HG02678 (cell line): ENCODE results near the gene SIGMAR1.

Experiments used
- ATAC-seq: cut with Tn5 transposase; IDR thresholded peaks from one replicate; pipeline ENCODE4 v1.9.1; 2021; ENCODE audit warnings: mild to moderate bottlenecking, moderate library complexity; ENCODE audit not compliant: unreplicated experiment

The SIGMAR1 gene

DNA sequence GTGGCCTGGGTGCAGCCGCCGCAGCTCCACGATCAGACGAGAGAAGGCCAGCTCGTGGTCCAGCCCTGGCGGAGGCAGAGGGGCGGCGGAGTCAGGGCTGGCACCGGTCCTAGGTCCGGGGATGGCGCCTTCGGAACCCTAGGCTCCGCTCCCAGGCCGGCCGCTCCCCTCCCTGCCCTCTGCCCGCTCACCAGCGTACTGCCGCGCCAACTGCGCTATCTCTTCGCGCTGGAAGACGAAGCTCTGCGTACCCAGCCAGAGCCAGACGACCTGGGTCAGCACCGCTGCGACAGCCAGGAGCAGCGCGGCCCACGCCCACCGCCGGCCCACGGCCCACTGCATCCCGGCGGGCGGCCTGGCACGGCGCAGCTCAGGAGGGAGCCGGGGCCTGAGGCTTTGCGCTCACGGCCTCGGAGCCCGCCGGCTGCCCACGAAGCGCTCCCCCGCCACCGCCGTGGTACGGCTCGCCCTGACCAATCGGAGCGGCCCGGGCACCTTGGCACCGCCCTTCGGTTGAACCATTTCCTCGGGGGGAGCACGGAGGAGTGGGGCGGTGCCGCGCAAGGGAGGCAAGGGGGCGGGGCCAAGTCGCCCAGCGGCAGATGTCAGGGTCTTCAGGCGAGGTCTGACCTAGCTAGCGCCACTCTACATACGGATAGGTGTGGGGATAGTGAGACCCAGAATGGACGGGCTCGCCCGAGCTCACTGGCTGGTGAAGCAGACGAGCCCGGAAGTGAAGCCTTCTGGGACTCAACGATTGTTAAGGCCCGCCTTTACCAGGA, at the start of gene SIGMAR1:
Gene SIGMAR1, minus strand, starts transcription at position 432 of the 782 bp plus-strand sequence. Its CDS starts 90 bp downstream, at position 342.
- ATAC-seq: peak; percentile 90

DNA sequence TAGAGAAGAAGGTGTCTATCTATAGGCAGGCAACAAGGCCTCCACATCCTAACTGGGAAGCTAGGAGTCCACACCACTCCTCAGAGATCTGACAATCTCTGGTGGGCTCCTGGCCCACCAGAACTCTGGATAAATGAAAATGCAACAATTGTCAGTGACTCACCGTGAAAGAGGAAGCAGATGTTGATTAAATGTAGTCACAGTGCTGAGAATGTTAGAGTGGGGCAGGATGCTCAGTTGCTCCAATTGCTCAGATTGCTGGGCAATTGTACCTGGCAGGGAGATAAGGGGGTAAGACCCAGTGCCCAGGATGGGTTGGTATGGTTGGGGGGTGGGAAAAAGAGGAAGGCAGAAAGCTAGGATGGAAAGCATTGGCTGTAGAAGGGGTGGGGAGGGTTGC, 49.1 kb upstream of the SIGMAR1 start:
- no peak for ATAC-seq

DNA sequence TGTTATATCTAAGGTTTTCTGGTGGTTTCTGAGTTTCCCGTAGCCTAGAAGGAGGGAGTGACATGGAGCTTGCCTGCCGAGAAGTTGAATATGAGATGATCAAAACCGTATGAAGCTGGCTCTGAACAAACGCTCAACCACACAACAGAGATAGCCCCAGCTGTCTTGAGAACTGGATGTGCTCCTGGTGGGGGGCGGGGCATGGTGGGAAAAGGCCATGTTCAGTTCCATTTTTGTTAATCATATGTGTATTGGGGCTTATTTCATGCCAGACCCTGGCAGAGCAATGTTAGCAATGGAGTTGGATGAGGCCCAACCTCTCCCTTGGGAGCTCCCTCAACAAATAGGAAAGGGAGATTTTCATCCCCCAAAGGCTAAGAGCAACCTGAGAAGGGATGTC, 48.6 kb upstream of the SIGMAR1 start:
- ATAC-seq: no peak

DNA sequence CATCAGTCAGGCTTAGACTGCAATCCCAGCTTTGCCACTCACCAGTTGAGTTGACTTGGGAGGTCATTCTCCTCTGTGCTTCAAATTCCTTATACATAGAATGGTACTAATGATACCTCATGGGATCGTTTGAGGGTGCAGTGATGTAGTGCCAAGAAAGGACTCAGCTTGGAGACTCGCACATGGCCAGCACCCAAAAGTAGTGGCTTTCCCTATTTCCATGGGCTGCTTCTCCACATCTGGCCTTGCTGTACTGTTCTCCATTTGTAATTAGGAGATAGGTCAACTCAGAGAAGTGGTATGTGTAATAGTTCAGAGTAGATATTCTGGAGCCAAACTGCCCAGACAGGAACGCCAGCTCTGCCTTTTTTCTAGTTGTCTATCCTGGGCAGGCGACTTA, 48.0 kb upstream of the SIGMAR1 start:
- no peak for ATAC-seq

DNA sequence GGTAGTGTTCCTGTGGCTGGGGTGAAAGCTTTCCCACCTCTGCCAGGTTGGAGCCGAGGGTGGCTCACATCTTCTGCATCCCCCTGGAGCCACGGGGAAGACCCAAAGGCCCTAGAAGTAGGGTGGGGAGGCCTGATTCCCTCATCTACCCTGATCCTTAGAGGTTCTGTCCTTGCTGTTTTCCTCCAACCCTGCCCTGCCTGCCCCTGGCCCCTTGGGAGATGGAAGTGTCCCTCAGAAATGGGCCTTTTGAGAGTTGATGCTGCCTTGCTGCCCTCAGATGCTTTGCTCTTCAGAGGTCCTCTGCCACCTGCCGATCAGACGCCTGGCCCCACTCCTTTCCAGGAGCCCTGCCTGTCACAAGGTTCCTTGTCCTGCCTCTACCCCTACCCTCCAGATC, 47.2 kb upstream of the SIGMAR1 start:
- no peak for ATAC-seq

DNA sequence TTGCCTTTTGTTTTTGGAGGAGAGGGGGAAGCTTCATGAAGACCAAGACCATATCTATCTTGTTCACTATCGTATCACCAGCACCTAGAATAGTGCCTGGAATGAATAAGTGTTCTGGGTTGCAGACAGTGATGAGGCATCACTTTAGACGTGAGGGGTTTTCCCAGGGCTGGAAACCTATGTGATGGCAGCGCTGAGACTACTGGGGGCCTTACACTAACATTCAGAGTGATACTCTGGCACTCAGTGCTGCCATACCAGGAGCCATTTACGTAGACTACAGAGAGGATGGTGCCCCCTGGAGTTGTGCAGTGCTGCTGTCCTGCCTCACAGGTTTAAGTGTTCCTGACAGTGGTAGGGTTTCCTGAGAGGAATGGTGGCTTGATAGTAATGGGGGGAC, 46.6 kb upstream of the SIGMAR1 start:
- no peak for ATAC-seq

DNA sequence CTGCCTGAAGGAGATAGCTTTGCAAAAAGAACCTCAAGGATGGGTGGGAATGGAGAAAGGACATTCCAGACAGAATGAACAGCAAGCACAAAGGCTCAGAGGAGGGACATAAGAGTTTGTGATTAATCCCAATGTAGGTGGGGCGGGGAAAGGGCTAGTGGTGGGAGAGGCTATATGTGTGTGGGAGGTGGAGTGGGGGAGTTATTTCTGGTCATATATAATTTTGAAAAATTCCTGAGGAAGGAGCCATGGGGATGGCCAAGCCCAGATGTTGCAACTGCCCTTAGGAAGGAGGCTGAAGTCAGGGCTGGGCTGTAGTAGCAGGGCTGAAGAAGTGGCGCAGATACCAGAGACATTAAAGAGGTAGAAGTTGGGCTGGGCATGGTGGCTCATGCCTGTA, 38.3 kb upstream of the SIGMAR1 start:
- ATAC-seq: no peak

DNA sequence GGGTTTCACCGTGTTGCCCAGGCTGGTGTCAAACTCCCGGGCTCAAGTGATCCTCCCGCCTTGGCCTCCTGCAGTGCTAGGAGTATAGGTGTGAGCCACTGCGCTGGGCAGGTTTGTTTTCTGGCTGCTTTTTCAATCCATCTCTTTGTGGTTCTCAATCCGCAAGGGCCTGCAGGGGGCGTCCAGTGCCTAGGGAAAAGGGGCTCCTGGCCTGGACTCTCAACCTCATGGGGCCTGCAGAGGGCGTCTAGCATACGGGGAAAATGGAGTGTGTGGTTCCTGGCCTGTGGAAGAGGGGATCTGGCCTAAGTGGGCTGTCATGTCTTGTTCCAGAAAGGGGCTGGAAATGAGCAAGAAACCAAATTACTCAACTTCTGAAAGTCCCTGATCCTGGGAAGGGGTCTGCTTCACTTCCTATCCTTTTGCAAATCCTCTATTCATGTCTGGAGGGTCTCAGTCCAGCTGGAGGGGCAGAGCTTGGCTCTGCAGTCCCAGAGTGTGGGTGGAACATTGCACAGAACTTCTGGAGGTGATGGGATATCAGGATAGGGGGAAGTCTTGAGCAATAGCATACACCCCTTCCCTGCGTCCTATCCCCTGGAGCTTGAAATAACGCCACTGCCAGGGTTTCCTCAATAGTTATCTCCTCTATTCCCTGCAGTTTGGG, 37.6 kb upstream of the SIGMAR1 start:
- no peak for ATAC-seq

DNA sequence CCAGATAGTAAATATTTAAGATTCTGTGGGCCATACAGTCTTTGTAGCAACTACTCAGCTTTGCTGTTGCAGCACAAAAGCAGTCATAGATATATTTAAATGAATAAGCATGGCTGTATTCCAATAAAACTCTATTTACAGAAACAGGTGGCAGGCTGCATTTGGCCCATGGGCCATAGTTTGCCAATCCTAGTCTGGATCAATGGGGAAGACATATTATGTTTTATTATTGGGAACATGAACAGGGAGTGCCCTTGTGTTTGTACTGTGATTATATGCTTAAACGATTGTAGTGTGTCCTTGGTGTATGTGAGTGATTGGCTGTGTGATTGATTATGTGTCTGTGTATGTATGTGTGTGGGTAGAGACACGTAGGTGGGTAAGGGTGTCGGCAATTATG, 36.9 kb upstream of the SIGMAR1 start:
- ATAC-seq: no peak

DNA sequence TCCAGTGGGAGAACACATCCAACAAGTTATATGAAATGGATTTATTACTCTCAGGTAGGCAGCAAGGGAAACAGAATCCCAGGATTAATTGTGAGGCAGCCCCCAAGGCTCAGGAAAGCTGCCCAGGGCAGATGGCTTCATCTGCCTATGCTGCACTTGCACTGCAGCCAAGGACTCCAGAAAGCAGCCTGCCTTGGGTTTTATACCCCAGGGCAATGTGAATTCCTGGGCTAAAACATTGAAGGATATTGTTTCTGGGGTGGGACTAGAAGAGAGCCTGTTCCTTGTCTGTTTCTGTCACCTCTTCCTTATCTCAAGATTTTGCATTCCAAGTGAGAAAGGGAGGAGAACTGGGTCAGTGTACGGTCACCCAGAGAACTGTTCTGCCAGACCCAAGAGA, 33.7 kb upstream of the SIGMAR1 start:
- no peak for ATAC-seq

DNA sequence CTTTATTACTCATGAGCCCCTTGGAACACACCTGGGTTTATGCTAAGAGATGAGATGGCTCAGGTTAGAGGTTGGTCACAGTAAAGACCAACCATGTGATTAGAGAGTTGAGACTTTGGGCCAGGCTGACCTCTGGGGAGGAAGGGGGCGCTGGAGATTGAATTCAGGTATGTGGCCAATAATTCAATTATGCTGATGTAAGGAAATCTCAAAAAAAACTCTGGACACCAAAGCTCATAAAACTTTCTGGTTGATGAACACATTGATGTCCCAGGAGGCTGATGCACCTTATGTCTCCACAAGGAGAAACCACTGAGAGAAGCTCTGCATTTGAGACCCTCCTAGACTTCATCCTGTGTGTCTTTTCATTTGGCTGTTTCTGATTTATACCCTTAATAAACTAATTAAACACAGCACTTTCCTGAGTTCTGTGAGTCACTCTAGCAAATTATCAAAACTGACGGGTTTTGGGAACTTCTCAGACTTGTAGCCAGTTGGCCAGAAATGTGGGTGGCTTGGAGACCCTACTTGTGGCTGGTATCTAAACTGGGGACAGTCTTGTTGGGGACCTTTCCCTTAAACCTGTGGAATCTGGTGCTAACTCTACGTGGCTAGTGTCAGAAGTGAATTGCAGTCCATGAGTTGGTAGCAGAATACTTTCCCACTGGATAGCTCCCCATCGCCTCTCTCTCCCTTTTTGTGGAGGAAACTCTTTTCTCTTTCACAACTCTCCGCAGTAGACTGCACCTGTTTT, 32.4 kb upstream of the SIGMAR1 start:
- no peak for ATAC-seq

DNA sequence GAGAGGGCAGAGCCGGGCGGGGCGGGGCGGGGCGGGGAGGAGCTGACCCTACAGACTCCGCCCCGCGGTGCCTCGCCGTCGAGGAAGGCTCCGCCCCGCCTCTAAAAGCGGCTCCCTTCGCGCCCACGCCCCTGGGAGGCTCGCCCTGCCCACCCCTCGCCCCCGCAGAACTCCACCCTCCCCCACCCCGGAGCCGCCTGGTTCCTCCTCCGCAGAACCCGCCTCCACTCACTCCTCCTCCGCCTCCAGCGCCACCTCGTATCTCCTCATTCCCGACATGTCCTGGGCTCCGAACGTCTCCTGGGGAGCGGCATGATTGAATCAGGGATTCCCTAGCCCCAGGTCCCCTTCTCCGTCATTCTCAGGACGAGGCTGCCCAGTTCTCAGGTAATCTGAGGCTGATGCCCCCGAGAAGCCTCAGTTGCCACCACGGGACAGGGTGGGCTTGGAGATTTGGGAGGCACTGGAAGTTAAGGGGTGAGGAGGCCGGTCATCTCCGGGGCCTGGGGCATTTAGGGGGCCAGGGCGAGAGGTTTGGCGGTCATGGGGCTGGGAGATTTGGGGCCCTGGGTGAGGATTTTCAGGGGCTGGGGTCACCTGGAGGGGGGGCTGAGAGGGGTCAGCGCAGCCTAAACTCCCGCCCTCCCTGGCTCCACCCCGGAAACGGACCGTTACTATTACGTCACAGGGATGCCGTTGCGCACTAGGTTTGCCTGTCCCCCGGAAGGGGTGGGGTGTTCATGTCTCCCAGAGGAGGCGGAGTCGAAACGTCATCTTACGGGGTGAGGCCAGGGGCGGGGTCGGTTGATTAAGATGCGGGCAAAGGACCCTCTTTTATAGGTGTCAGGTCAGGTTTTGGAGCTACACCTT, 28.0 kb upstream of the SIGMAR1 start:
- ATAC-seq: peak; percentile 65

DNA sequence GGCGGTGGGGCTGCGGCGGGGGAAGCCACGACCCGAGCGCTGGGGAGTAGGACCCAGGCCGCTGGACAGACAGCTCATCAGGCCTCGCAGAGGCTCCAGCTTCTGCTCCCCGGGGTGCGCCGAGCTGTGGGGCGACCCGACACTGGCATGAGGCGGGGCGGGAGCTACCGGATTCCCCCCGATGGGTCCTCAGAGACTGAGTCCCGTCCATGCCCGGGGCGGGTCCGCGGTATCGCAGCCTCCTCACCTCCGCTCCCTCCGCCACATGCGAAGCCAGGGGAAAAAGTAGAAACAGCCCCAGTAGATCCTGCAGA, 27.4 kb upstream of the SIGMAR1 start:
- ATAC-seq: peak; percentile 25

DNA sequence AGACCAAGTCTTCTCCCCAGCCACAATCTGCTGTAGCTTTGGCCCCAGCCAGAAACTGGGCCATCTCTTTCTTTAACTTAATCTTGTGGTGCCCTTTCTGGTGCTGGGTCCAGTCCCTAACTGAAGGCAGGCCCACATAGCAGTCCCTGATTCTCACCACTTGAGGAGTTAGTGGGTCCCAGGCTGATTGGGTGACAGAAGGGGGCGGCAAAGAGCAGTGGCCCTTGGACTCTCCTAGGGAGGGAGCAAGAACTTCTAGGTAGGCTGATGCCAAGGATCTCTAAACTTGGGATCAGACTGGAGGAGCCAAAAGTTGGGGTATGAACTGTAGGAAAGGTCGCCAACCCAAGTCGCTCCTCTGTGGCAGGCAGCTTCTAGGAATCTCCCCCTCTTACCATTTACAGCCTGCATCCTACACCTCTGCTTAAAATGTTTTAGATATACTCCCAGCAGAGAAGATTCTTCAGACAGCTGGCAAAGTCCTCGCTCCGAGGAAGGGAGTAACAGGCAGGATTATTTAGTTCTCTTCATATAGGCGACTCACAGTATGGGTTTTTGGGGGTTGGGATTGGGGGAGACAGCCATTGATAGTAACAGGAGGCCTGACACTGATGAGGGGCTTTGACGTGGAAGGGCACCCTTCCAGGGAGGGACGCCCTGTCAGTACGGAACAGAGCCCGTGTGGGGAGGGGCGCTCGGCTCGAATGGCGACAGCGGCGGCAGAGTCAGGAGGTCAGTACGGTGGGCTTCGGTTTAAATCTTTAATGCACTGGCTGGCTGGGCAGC, 26.9 kb upstream of the SIGMAR1 start:
- peak; percentile 62 for ATAC-seq

DNA sequence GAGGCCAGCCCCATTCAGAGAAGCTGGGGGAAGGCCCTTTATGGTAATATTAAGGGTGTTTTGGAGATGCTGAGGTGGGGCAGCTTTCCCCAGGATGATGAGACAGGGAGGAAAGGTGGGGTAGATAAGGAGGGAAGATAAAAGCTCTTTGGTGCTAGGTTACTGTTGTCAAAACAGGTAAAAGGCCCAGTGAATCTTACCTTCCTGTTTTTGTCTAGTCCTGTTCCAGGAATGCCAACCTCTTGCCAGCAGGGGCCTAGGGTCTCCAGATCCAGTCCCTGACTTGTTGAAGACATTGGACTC, 25.7 kb upstream of the SIGMAR1 start:
- ATAC-seq: no peak

DNA sequence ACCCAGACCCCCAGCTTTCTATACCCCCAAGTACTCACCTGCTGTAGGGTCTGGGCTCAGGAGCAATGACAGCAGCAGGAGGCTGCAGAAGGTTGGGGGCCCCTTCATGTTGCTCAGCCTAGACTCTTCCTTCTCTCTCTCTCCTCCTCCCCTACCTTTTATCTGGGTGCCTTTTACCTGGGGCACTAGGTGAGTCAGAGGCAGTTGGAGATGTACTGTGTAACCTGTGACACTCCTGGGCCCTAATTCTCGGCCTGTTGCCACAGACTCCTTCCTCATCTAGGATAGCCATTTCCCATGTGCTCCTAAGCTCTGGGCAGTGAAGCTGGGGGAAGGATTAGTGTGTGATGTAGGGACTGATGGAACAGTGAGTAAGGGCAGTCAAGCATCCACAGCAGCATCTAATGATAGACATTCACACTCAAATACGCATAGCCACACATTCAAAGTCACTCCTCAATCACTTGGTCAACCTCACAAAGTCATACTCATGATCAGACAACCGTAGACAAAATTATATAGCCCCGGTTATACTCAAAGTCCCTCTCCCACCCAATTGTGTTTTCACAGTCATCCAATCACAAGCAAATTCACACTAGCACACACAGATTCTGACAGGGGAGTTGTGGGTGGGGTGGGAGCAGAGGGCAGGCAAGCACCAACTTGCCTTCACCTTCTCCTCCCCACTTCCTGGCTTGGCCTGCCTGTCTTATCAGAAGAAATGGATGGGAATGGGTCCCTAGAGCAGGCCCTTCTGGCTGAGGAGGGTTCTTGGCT, 25.1 kb upstream of the SIGMAR1 start, which contains the start of gene CCL27:
Gene CCL27, minus strand, starts transcription at position 132 of the 777 bp plus-strand sequence. Its CDS starts 24 bp downstream, at position 108.
- no peak for ATAC-seq

DNA sequence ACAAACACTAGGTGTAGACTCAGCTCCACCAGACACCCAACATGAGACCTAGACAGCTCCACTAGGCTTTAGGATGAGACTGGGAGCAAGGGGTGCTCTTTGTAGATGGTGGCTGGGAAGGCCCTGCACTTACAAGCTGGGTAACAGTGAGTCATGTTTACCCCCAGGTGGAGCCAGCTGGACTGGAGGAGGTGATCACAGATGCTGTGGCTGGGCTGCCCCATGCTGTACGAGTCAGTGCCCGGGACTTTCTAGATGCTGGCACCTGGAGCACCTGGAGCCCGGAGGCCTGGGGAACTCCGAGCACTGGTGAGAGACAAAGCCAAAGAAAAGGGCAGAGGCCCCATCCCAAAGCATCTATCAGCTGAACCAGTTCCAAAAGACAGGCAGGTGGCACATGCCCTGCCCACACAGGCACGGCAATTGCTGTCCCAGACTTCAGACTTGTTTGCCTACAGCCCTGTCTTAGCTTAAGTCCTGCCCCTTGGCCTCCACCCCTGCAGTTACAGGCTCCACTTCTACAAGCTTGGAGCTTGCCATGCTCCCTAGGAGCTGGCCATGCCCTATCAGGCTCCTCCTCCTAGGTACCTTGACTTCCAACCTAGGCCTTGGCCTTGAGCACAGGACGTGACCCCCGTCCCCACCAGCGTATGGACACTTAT, 22.1 kb upstream of the SIGMAR1 start:
- no peak for ATAC-seq

DNA sequence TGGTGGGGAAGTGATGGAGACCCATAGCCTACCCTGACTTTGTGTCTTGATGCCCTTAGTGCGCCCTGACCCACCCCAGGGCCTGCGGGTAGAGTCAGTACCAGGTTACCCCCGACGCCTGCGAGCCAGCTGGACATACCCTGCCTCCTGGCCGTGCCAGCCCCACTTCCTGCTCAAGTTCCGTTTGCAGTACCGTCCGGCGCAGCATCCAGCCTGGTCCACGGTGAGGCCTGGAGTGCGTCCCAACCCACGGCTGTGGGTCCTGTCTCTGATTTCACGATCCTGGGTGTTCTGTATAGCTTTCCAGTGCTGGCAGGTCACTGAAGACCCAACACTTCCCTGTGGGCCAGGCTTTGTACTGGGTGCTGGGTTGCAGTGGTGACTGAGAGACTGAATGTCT, 20.9 kb upstream of the SIGMAR1 start:
- ATAC-seq: no peak

DNA sequence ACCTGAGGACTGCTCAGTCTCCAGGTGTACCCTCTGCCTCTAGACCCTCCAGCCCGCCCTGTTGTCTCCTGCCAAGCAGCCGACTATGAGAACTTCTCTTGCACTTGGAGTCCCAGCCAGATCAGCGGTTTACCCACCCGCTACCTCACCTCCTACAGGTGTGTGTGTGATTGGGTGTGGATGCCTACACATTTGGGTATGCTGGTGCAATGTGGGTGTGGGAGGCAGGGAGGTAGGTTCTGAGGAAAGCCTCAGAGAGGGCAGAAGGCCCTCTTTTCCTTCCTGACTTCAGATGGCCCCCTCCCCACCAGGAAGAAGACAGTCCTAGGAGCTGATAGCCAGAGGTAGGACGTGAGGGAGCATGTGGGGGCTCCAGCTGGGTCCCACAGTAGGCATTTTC, 19.4 kb upstream of the SIGMAR1 start:
- ATAC-seq: no peak
